PC-9 (cell line): Measurements from ENCODE around the gene NGF. TPM values are rescaled to one million over a fixed set of nuclear protein-coding genes. Genes with fewer than 3 reads are reported as not detected.

Experiments
- BruUV-seq: library from RNA; stranded (reverse); fragments of 400-500 nt; replicated peaks from 2 replicates; lab custom pipeline; 2021; lab: Mats Ljungman, UMichigan
- CTCF ChIA-PET: fragments of 300-600 bp; sonication (Branson Sonifier 250); formaldehyde crosslinking; loops from one replicate; lab custom pipeline; 2022; ENCODE audit warnings: antibody characterized with exemption; lab: Charles Lee
- POLR2A ChIA-PET: fragments of 300-600 bp; sonication (Branson Sonifier 250); formaldehyde crosslinking; loops from one replicate; lab custom pipeline; 2022; ENCODE audit warnings: antibody characterized with exemption; ENCODE audit not compliant: unreplicated experiment; lab: Charles Lee
- DNase-seq, 2 experiments: peaks; one replicate each; pipeline versions ENCODE4 v3.0.0 to v3.0.0-alpha.2; 2015 to 2022; ENCODE audit warnings: mixed read lengths in 1 of 2
- H2AFZ ChIP-seq: fragments of 200-600 bp; sonication (generic); 2 replicates; pipeline ENCODE4 v1.8.1; 2017; ENCODE audit warnings: antibody characterized with exemption
- H3F3A ChIP-seq: fragments of 200-600 bp; sonication (generic); 2 replicates; pipeline ENCODE4 v1.8.1; 2017; ENCODE audit warnings: antibody characterized with exemption, mild to moderate bottlenecking, low read depth; ENCODE audit not compliant: insufficient read depth
- H3K27ac ChIP-seq: fragments of 200-600 bp; sonication (generic); 2 replicates; pipeline ENCODE4 v1.6.1; 2016; ENCODE audit warnings: mixed run types
- H3K27me3 ChIP-seq: fragments of 200-600 bp; sonication (generic); 2 replicates; pipeline ENCODE4 v1.6.1; 2016; ENCODE audit warnings: low read depth, mixed run types; ENCODE audit not compliant: insufficient read depth
- H3K36me3 ChIP-seq: fragments of 200-600 bp; sonication (generic); 2 replicates; pipeline ENCODE4 v1.6.1; 2016; ENCODE audit warnings: low read depth, mixed run types
- H3K4me1 ChIP-seq: fragments of 200-600 bp; sonication (generic); replicated peaks from 2 replicates; pipeline ENCODE4 v1.6.1; 2016; ENCODE audit warnings: mixed run types; ENCODE audit not compliant: insufficient read depth
- H3K4me2 ChIP-seq: fragments of 200-600 bp; sonication (generic); 2 replicates; pipeline ENCODE4 v1.6.1; 2017; ENCODE audit warnings: mixed run types
- H3K4me3 ChIP-seq: fragments of 200-600 bp; sonication (generic); 2 replicates; pipeline ENCODE4 v1.6.1; 2016; ENCODE audit warnings: mixed run types
- H3K79me2 ChIP-seq: fragments of 200-600 bp; sonication (generic); 2 replicates; pipeline ENCODE4 v1.6.1; 2017; ENCODE audit warnings: low read depth, mixed run types
- H3K9me2 ChIP-seq: fragments of 200-600 bp; sonication (generic); 2 replicates; pipeline ENCODE4 v1.8.1; 2017; ENCODE audit warnings: mild to moderate bottlenecking; ENCODE audit not compliant: insufficient read depth
- H3K9me3 ChIP-seq: fragments of 200-600 bp; sonication (generic); 2 replicates; pipeline ENCODE4 v1.8.1; 2016; ENCODE audit warnings: low read depth; ENCODE audit not compliant: insufficient read depth
- H4K20me1 ChIP-seq: fragments of 200-600 bp; sonication (generic); 2 replicates; pipeline ENCODE4 v1.8.1; 2017; ENCODE audit not compliant: insufficient read depth
- EZH2 ChIP-seq: fragments of 200-600 bp; sonication (generic); IDR thresholded peaks from 2 replicates; pipeline ENCODE4 v1.8.0; 2017; ENCODE audit warnings: antibody characterized with exemption, low read depth
- intact Hi-C: fragments of 100-400 bp; cut with micrococcal nuclease; formaldehyde crosslinking; loops from one replicate; pipeline ENCODE4 v1.10.0; 2022; ENCODE audit not compliant: unreplicated experiment
- total RNA-seq: library from RNA; stranded (reverse); gene quantifications from 2 replicates; pipeline ENCODE4 v1.2.3, GENCODE V29; 2021
- TF ChIP-seq, protein P1 (sequence below): fragments of 200-600 bp; sonication (generic); conservative IDR thresholded peaks from 2 replicates; pipeline ENCODE4 v1.6.1; 2017; ENCODE audit warnings: mixed run types, antibody characterized with exemption, mild to moderate bottlenecking, moderate library complexity

Gene NGF
- total RNA-seq, 1 experiment from 2014 or later: 5.5 TPM

- H3K9me2 ChIP-seq: no peaks in the 10 kb centered on the region
- peaks cover 13% of the 10 kb centered on the region; the same call in 1 of the 2 replicates for H3K36me3 ChIP-seq
- no peak overlapping the region for H3K27ac ChIP-seq
- H3K4me3 ChIP-seq: no peak overlapping the region
- H4K20me1 ChIP-seq: no peaks in the 10 kb centered on the region
- H3K9me3 ChIP-seq: no peaks in the 10 kb centered on the region
- ChIA-PET POLR2A (no interaction called here), CTCF (no interaction called here)
- no peaks in the 10 kb centered on the region for H3F3A ChIP-seq
- no peaks in the 10 kb centered on the region for H3K4me1 ChIP-seq
- no peak overlapping the region for H2AFZ ChIP-seq
- no TSS peak for BruUV-seq
- no peaks in the 10 kb centered on the region for H3K79me2 ChIP-seq
- H3K4me2 ChIP-seq: no peak overlapping the region
- TF ChIP-seq EZH2: no peak
- TF ChIP-seq, protein P1, sequence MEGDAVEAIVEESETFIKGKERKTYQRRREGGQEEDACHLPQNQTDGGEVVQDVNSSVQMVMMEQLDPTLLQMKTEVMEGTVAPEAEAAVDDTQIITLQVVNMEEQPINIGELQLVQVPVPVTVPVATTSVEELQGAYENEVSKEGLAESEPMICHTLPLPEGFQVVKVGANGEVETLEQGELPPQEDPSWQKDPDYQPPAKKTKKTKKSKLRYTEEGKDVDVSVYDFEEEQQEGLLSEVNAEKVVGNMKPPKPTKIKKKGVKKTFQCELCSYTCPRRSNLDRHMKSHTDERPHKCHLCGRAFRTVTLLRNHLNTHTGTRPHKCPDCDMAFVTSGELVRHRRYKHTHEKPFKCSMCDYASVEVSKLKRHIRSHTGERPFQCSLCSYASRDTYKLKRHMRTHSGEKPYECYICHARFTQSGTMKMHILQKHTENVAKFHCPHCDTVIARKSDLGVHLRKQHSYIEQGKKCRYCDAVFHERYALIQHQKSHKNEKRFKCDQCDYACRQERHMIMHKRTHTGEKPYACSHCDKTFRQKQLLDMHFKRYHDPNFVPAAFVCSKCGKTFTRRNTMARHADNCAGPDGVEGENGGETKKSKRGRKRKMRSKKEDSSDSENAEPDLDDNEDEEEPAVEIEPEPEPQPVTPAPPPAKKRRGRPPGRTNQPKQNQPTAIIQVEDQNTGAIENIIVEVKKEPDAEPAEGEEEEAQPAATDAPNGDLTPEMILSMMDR: no peak
- no peaks in the 10 kb centered on the region for H3K27me3 ChIP-seq
- intact Hi-C loops: no loop called here
- no peak for DNase-seq
These were observed 46.3 kb downstream of the NGF start for GRCh38 chr1:115291741-115292140.

DNA sequence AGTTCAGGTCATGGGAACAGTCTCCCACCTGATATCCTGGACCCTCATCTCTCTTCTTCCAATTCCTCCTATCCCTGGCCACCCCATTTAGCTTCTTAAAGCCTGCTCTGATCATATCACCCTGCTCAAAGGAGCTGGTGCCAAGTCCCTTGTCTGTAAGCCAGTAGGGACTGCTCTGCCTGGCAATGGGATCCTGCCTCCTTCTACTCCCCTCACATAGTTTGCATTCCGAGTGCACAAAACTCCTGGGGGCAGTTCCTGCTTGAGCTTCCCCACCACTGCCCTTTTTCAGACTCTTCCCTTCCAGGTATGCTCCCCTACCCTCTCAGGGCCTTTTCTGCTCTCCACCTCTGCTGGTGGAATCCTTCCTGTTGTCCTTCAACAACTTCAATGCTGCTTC, 48.1 kb downstream of the NGF start:
- Histone ChIP-seq H3K4me3 (no peak overlapping the region), H2AFZ (no peak overlapping the region), H4K20me1 (no peaks in the 10 kb centered on the region), H3K36me3 (peaks cover 17% of the 10 kb centered on the region; the same call in 1 of the 2 replicates), H3K27me3 (no peaks in the 10 kb centered on the region), H3K4me2 (no peak overlapping the region), H3K27ac (no peak overlapping the region), H3K9me2 (no peaks in the 10 kb centered on the region), H3K4me1 (0 out of 2 replicates have a peak, but pooled peaks cover 5% of the 10 kb centered on the region), H3K79me2 (no peaks in the 10 kb centered on the region), H3F3A (0 out of 2 replicates have a peak, but pooled peaks cover 4% of the 10 kb centered on the region), H3K9me3 (no peaks in the 10 kb centered on the region)
- no peak for DNase-seq
- no TSS peak for BruUV-seq
- ChIA-PET POLR2A (no interaction called here), CTCF (interaction anchor here (0.6 kb wide), 1 partner anchor 51 kb away, joined by 3 read pairs; no protein-coding TSS in a partner anchor)
- TF ChIP-seq, protein P1: no peak
- no peak for TF ChIP-seq EZH2
- intact Hi-C loops: no loop called here

DNA sequence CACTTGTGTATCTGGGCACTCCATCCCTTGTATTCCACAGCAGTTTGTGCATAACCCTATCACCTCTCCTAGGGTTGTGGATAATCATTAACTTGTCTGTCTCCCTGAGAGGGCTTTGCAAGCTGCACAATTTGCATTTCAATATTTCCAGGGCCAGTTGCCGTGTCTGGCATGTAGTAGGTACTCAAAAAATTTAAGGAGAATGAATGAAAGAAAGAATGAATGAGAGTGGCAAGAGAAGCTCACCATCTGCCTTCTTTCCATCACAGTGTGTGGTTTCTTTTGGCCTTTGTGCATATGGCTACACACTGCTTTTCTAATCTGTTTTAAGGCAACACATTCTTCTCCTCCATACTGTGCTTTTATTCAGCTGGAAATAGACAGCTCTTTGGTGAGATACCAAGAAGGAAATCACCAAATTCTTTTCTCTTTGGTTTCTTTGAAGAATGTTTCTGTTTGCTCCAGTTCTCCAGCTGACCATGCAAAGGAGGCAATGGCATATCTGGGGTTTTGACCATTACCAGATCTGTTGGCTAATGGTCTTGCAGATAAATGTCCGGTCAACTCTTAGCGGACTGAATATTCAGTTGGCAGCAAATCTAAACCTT, 49.4 kb downstream of the NGF start:
- H3K27me3 ChIP-seq: no peaks in the 10 kb centered on the region
- no peak overlapping the region for H2AFZ ChIP-seq
- no peak for TF ChIP-seq EZH2
- TF ChIP-seq, protein P1: no peak
- no peak overlapping the region for H3K4me2 ChIP-seq
- no TSS peak for BruUV-seq
- H3K9me2 ChIP-seq: no peaks in the 10 kb centered on the region
- POLR2A ChIA-PET: no interaction called here
- no peaks in the 10 kb centered on the region for H3K79me2 ChIP-seq
- H3K4me1 ChIP-seq: 0 out of 2 replicates have a peak, but pooled peaks cover 5% of the 10 kb centered on the region
- DNase-seq: no peak
- H3K27ac ChIP-seq: no peak overlapping the region
- CTCF ChIA-PET: no interaction called here
- H3K9me3 ChIP-seq: no peaks in the 10 kb centered on the region
- no peak overlapping the region for H3K4me3 ChIP-seq
- 0 out of 2 replicates have a peak, but pooled peaks cover 4% of the 10 kb centered on the region for H3F3A ChIP-seq
- intact Hi-C loops: no loop called here
- peaks cover 17% of the 10 kb centered on the region; the same call in 1 of the 2 replicates for H3K36me3 ChIP-seq
- H4K20me1 ChIP-seq: no peaks in the 10 kb centered on the region
